ENCODE measurements around the gene FOXR1.

Gene FOXR1

GRCh38 chr11:119025978-119026766 lies 54.6 kb downstream of the FOXR1 start:
- Mint-ChIP-seq H3K36me3 (peaks cover 41% of the 10 kb centered on the region), H3K27me3 (no peaks in the 10 kb centered on the region), H3K4me3 (no peak overlapping the region), H3K27ac (no peak overlapping the region), H3K9me3 (no peaks in the 10 kb centered on the region), H3K4me1 (peaks cover 38% of the 10 kb centered on the region)
- no peak for ATAC-seq

DNA sequence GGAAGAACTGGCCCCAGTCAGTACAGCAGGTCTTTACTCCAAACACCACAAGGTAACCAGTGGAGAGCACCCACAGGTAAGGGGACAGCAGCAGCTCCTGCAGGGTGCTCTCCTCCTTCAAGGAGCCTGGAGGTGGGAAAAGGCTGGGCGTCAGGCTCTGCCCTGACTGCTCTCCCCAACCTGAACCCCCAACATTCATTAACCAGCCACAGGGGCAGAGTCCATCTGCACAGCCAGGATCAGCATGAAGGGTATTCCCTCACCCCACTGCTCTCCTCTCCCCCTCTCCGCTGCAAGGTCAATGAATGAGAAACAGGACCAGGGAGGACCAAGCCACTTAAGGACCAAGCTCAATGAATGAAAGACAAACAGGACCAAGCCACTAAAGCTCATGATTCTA lies 55.4 kb downstream of the FOXR1 start:
- no peaks in the 10 kb centered on the region for H3K27me3 Mint-ChIP-seq
- H3K27ac Mint-ChIP-seq = no peak overlapping the region
- H3K4me3 Mint-ChIP-seq = no peak overlapping the region
- no peaks in the 10 kb centered on the region for H3K9me3 Mint-ChIP-seq
- no peak for ATAC-seq
- peaks cover 35% of the 10 kb centered on the region for H3K36me3 Mint-ChIP-seq
- H3K4me1 Mint-ChIP-seq = peaks cover 38% of the 10 kb centered on the region

DNA sequence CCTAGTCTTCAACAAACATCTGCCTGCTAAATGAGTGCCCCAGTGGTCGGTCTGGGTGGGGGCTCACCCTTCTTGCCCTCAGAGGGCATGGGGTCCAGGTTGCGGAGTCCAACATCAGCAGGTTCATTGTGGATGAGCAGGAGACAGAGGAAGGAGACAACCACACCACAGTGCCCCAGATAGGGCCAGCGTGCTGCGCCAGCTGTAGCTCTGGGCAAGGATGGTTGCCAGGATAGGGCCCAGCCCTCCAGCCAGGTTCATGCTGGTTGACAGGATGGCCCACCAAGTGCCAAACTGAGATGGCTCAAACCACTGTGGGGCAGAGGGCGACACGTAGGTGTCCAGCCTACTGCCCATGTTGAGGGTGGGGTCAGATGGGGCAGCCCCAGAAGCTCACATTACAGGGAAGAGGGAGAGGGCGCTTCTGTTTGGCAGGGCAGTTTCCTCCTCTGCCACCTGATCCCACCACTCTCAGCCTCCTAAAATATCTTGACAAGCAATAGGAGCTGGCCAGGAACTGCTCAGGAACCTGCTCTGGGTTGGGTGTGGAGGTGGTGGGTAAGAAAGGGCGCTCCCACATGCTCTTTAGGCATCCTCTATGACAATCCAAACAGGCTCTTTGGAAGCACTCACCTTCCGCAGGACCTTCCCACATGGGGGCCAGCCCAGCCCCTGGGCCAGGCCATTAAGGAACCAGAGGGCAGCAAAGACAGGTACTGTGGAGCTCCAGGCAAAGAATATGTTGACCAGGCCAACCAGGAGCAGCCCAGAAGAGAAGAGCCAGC lies 56.2 kb downstream of the FOXR1 start:
- H3K36me3 Mint-ChIP-seq = peaks cover 29% of the 10 kb centered on the region
- peaks cover 38% of the 10 kb centered on the region for H3K4me1 Mint-ChIP-seq
- no peaks in the 10 kb centered on the region for H3K9me3 Mint-ChIP-seq
- no peak overlapping the region for H3K4me3 Mint-ChIP-seq
- H3K27ac Mint-ChIP-seq = no peak overlapping the region
- no peak for ATAC-seq
- no peaks in the 10 kb centered on the region for H3K27me3 Mint-ChIP-seq

GRCh38 chr11:119028346-119029068 lies 56.9 kb downstream of the FOXR1 start:
- H3K27ac Mint-ChIP-seq = peak overlapping the region; percentile 85
- H3K36me3 Mint-ChIP-seq = peaks cover 22% of the 10 kb centered on the region
- H3K4me1 Mint-ChIP-seq = peaks cover 34% of the 10 kb centered on the region
- H3K9me3 Mint-ChIP-seq = no peaks in the 10 kb centered on the region
- no peak overlapping the region for H3K4me3 Mint-ChIP-seq
- no peaks in the 10 kb centered on the region for H3K27me3 Mint-ChIP-seq
- no peak for ATAC-seq

GRCh38 chr11:119029069-119029339 lies 57.4 kb downstream of the FOXR1 start:
- H3K27ac Mint-ChIP-seq = peak overlapping the region; percentile 85
- H3K27me3 Mint-ChIP-seq = no peaks in the 10 kb centered on the region
- no peaks in the 10 kb centered on the region for H3K9me3 Mint-ChIP-seq
- peaks cover 17% of the 10 kb centered on the region for H3K36me3 Mint-ChIP-seq
- ATAC-seq = no peak
- peak overlapping the region; percentile 88 for H3K4me3 Mint-ChIP-seq
- peaks cover 30% of the 10 kb centered on the region for H3K4me1 Mint-ChIP-seq

- peaks cover 12% of the 10 kb centered on the region for H3K36me3 Mint-ChIP-seq
- H3K4me3 Mint-ChIP-seq = peak overlapping the region; percentile 88
- peak; percentile 4 for ATAC-seq
- no peaks in the 10 kb centered on the region for H3K9me3 Mint-ChIP-seq
- peak overlapping the region; percentile 85 for H3K27ac Mint-ChIP-seq
- no peaks in the 10 kb centered on the region for H3K27me3 Mint-ChIP-seq
- H3K4me1 Mint-ChIP-seq = peaks cover 26% of the 10 kb centered on the region
Observed at GRCh38 chr11:119029340-119030028, 57.9 kb downstream of the FOXR1 start.

- H3K9me3 Mint-ChIP-seq = no peaks in the 10 kb centered on the region
- H3K27ac Mint-ChIP-seq = peak overlapping the region; percentile 85
- H3K27me3 Mint-ChIP-seq = no peaks in the 10 kb centered on the region
- H3K36me3 Mint-ChIP-seq = peaks cover 7% of the 10 kb centered on the region
- peak overlapping the region; percentile 88 for H3K4me3 Mint-ChIP-seq
- peak; percentile 22 for ATAC-seq
- peaks cover 23% of the 10 kb centered on the region for H3K4me1 Mint-ChIP-seq
Observed at GRCh38 chr11:119030029-119030328, 58.4 kb downstream of the FOXR1 start.

- peak; percentile 94 for ATAC-seq
- Mint-ChIP-seq H3K4me3 (peak within 1 kb of the TSS; percentile 88), H3K4me1 (peaks cover 23% of the 10 kb centered on the region), H3K27me3 (no peaks in the 10 kb centered on the region), H3K9me3 (no peaks in the 10 kb centered on the region), H3K36me3 (peaks cover 2% of the 10 kb centered on the region), H3K27ac (peak within 1 kb of the TSS; percentile 85)
Observed at GRCh38 chr11:119030329-119031047, 58.9 kb downstream of the FOXR1 start, which contains the start of gene SLC37A4. Gene SLC37A4, minus strand, starts transcription at chr11:119030877.

All from stimulated activated memory B cell treated with anti-CD40 and anti-IgM and Interleukin-4, amounts not matched to agents 10 μg/mL and 1 μg/mL and 100 μg/mL, for 72 hours (primary cell).